HepG2 (cell line): Measurements from ENCODE around the gene TOR1B. TPM values are rescaled to one million over a fixed set of nuclear protein-coding genes. Genes with fewer than 3 reads are reported as not detected.

ENCODE experiments used
- AHDC1 ChIP-seq: sonication (generic); formaldehyde crosslinking; IDR thresholded peaks from 2 replicates; pipeline ENCODE4 v1.5.1; 2020; ENCODE audit warnings: mild to moderate bottlenecking, missing genetic modification reagents, borderline replicate concordance
- ATF2 ChIP-seq: sonication (generic); formaldehyde crosslinking; IDR thresholded peaks from 2 replicates; pipeline ENCODE4 v1.4.0; 2020; ENCODE audit warnings: missing genetic modification reagents
- ELF1 ChIP-seq: sonication (generic); formaldehyde crosslinking; IDR thresholded peaks from 2 replicates; pipeline ENCODE4 v1.4.0; 2020; ENCODE audit warnings: missing genetic modification reagents
- IKZF5 ChIP-seq: IDR thresholded peaks from 2 replicates; pipeline ENCODE4 v1.6.1; 2018; ENCODE audit warnings: missing genetic modification reagents, mild to moderate bottlenecking, missing compliant biosample characterization
- ISL2 ChIP-seq: sonication (generic); formaldehyde crosslinking; IDR thresholded peaks from 2 replicates; pipeline ENCODE4 v1.5.0; 2020; ENCODE audit warnings: missing genetic modification reagents
- MIER2 ChIP-seq: IDR thresholded peaks from 2 replicates; pipeline ENCODE4 v1.6.1; 2016; ENCODE audit warnings: missing biosample characterization, missing genetic modification reagents
- MLX ChIP-seq: IDR thresholded peaks from 2 replicates; pipeline ENCODE4 v1.6.1; 2016
- NCOR1 ChIP-seq: fragments of 200-600 bp; sonication (generic); IDR thresholded peaks from 2 replicates; pipeline ENCODE4 v1.7.0; 2017; ENCODE audit warnings: antibody characterized with exemption, low read length, borderline replicate concordance
- ZBTB1 ChIP-seq: sonication (generic); formaldehyde crosslinking; IDR thresholded peaks from 2 replicates; pipeline ENCODE4 v1.4.0; 2020; ENCODE audit warnings: missing genetic modification reagents, borderline replicate concordance
- ZNF441 ChIP-seq: sonication (generic); formaldehyde crosslinking; IDR thresholded peaks from 2 replicates; pipeline ENCODE4 v1.7.0; 2021; ENCODE audit warnings: missing genetic modification reagents, borderline replicate concordance
- ZNF629 ChIP-seq: sonication (generic); formaldehyde crosslinking; conservative IDR thresholded peaks from 2 replicates; pipeline ENCODE4 v1.5.0; 2020; ENCODE audit warnings: missing genetic modification reagents
- ZNF646 ChIP-seq: sonication (generic); formaldehyde crosslinking; IDR thresholded peaks from 2 replicates; pipeline ENCODE4 v1.9.0; 2021; ENCODE audit warnings: mild to moderate bottlenecking, missing genetic modification reagents
- ZSCAN29 ChIP-seq: sonication (generic); formaldehyde crosslinking; conservative IDR thresholded peaks from 2 replicates; pipeline ENCODE4 v1.4.0; 2020; ENCODE audit warnings: mild to moderate bottlenecking, missing genetic modification reagents
- polyA plus RNA-seq, 8 experiments: library from polyadenylated mRNA; depleted of rRNA in 3 of 8; stranded (reverse) in 7 of 8; unstranded in 1 of 8; fragments of >200 nt; fragmentation: Illumina TruSeq in 4 of 8; extraction: Trizol in 4 of 8; gene quantifications; 2 replicates each; pipeline versions ENCODE4 v1.2.1 to v1.2.3, GENCODE V29; 2011 to 2016; ENCODE audit warnings: low read depth in 4 of 8, missing spikeins in 1 of 8, mixed read lengths in 1 of 8; ENCODE audit not compliant: insufficient read depth in 1 of 8
- total RNA-seq, 5 experiments: library from RNA; depleted of rRNA; stranded (reverse); fragments of >200 nt; fragmentation: Illumina TruSeq; extraction: Trizol; gene quantifications; 2 replicates each; pipeline ENCODE4 v1.2.3, GENCODE V29; 2016; ENCODE audit warnings: low read depth in 1 of 5

The TOR1B gene
- total and polyA plus RNA-seq, 2 of the 13 experiments (the other 11 are each of a cell fraction or from before 2014, with no cell fraction given) = 18.1 to 21.3 TPM

GRCh38 chr9:129823935-129824601, 21.1 kb downstream of the TOR1B start, which contains the start of gene TOR1A (continued):
- TF ChIP-seq AHDC1 (CRISPR knock-in tag) (0 out of 2 replicates have a peak, but pooled peaks have one; percentile 16), NCOR1 (no peak; the same call in 1 of the 2 replicates), ZNF441 (peak; percentile 33; the same call in 1 of the 2 replicates), ZBTB1 (CRISPR knock-in tag) (0 out of 2 replicates have a peak, but pooled peaks have one; percentile 66), ISL2 (CRISPR knock-in tag) (peak; percentile 71), ZNF629 (CRISPR knock-in tag) (peak; percentile 53; the same call in 1 of the 2 replicates), ELF1 (peak; percentile 99), ZSCAN29 (CRISPR knock-in tag) (peak; percentile 67; the same call in 1 of the 2 replicates), MLX (CRISPR knock-in tag) (peak; percentile 52; the same call in 1 of the 2 replicates), ZNF646 (CRISPR knock-in tag) (no peak), IKZF5 (CRISPR knock-in tag) (peak; percentile 80; the same call in 1 of the 2 replicates), MIER2 (CRISPR knock-in tag) (peak; percentile 77), ATF2 (CRISPR knock-in tag) (peak; percentile 85)
